Gastroesophageal sphincter (tissue), 4 donors: ENCODE measurements around the gene PDCD1. TPM values are rescaled to one million over a fixed set of nuclear protein-coding genes. Genes with fewer than 3 reads are reported as not detected.
A peak's percentile ranks its signal among the peaks of the same experiment; 100 is the strongest.
"Not testable (repeated sequence)": the region's sequence is repeated elsewhere in the genome, so short reads cannot be mapped to it uniquely, and the experiment has no call there.

Experiments used
- ATAC-seq: fragments of 150-250 bp; one replicate; pipeline ENCODE4 v1.9.1; 2016; ENCODE audit warnings: mild to moderate bottlenecking, moderate library complexity
- H3K27ac ChIP-seq, 4 donors: fragments of 200-600 bp; sonication (generic) in 3 of 4; 1 replicate in 3 of 4; 2 replicates in 1 of 4; pipeline ENCODE4 v1.5.1; 2016 to 2019
- H3K27me3 ChIP-seq: fragments of 200-600 bp; sonication (generic); one replicate; pipeline ENCODE4 v1.5.1; 2019
- H3K36me3 ChIP-seq, 2 donors: fragments of 200-600 bp; sonication (generic); one replicate each; pipeline ENCODE4 v1.5.1; 2019; ENCODE audit warnings: control low read depth in 1 of 2
- H3K4me1 ChIP-seq, 3 donors: fragments of 200-600 bp; sonication (generic); 1 replicate in 2 of 3; 2 replicates in 1 of 3; pipeline ENCODE4 v1.5.1; 2016 to 2019; ENCODE audit warnings: control low read depth in 2 of 3
- H3K4me3 ChIP-seq, 2 donors: fragments of 200-600 bp; sonication (generic); one replicate each; pipeline ENCODE4 v1.5.1; 2019; ENCODE audit warnings: mild to moderate bottlenecking in 1 of 2, moderate library complexity in 1 of 2
- H3K9me3 ChIP-seq, 3 donors: fragments of 200-600 bp; sonication (generic); one replicate each; pipeline ENCODE4 v1.5.1; 2017 to 2019; ENCODE audit warnings: control low read depth in 2 of 3
- EP300 ChIP-seq: sonication (generic); formaldehyde crosslinking; IDR thresholded peaks from one replicate; pipeline ENCODE4 v1.6.1; 2017; ENCODE audit warnings: antibody characterized with exemption, mild to moderate bottlenecking
- POLR2A ChIP-seq, 2 donors: fragments of 450-650 bp; IDR thresholded peaks; one replicate each; pipeline ENCODE4 v1.6.1; 2017; ENCODE audit warnings: antibody characterized with exemption in 2 of 2, mild to moderate bottlenecking in 2 of 2, moderate library complexity in 1 of 2
- POLR2AphosphoS5 ChIP-seq: sonication (generic); formaldehyde crosslinking; IDR thresholded peaks from one replicate; pipeline ENCODE4 v1.6.1; 2017; ENCODE audit warnings: antibody characterized with exemption
- WGBS, 2 donors: methylation state at CpG; one replicate each; pipeline ENCODE4 v1.1.5; 2018; ENCODE audit warnings: low coverage in 1 of 2; 5-methylcytosine and 5-hydroxymethylcytosine counted together
- total RNA-seq, 4 donors: library from RNA; depleted of rRNA; stranded (reverse); fragments of >200 nt; gene quantifications; one replicate each; pipeline ENCODE4 v1.1.0, GENCODE V29; 2016
- TF ChIP-seq, protein P1 (sequence below), 4 experiments: fragments of 200-600 bp in 2 of 4; fragments of 450-650 bp in 2 of 4; sonication (generic) in 1 of 4; IDR thresholded peaks; one replicate each; pipeline ENCODE4 v1.5.1; 2017 to 2019; ENCODE audit warnings: antibody characterized with exemption in 4 of 4, mild to moderate bottlenecking in 2 of 4, moderate library complexity in 2 of 4

Gene PDCD1
- total RNA-seq, 4 donors from 2014 or later = 0.19 to 0.54 TPM; not detected in 2

GRCh38 chr2:241808721-241809382, 49.8 kb downstream of the PDCD1 start, which contains the start of gene NEU4:
TSS of gene NEU4 (plus strand) at chr2:241809193. CDS start at chr2:241814485, 5,292 bp downstream.
- H3K4me1 ChIP-seq = peaks cover 0 to 12% (median 7%) of the 10 kb centered on the region in 3 donors
- no peak within 1 kb of the TSS for H3K4me3 ChIP-seq
- WGBS, 2 donors = 73 to 88% methylated on average over 4 to 9 of the region's 31 CpGs
- ATAC-seq = no peak
- H3K27ac ChIP-seq = no peak within 1 kb of the TSS
- no peaks in the 10 kb centered on the region for H3K9me3 ChIP-seq
- no peaks in the 10 kb centered on the region for H3K36me3 ChIP-seq
- TF ChIP-seq POLR2A (IDR thresholded peaks at IDR 0.05) (no peak), EP300 (no peak), POLR2AphosphoS5 (no peak)
- TF ChIP-seq, protein P1, sequence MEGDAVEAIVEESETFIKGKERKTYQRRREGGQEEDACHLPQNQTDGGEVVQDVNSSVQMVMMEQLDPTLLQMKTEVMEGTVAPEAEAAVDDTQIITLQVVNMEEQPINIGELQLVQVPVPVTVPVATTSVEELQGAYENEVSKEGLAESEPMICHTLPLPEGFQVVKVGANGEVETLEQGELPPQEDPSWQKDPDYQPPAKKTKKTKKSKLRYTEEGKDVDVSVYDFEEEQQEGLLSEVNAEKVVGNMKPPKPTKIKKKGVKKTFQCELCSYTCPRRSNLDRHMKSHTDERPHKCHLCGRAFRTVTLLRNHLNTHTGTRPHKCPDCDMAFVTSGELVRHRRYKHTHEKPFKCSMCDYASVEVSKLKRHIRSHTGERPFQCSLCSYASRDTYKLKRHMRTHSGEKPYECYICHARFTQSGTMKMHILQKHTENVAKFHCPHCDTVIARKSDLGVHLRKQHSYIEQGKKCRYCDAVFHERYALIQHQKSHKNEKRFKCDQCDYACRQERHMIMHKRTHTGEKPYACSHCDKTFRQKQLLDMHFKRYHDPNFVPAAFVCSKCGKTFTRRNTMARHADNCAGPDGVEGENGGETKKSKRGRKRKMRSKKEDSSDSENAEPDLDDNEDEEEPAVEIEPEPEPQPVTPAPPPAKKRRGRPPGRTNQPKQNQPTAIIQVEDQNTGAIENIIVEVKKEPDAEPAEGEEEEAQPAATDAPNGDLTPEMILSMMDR (IDR thresholded peaks at IDR 0.05) = no peak
- H3K27me3 ChIP-seq = peaks cover 32% of the 10 kb centered on the region

- Histone ChIP-seq H3K27me3 (peaks cover 32% of the 10 kb centered on the region), H3K4me1 (peaks cover 0 to 18% (median 12%) of the 10 kb centered on the region in 3 donors), H3K9me3 (no peaks in the 10 kb centered on the region), H3K27ac (no peak overlapping the region), H3K36me3 (no peaks in the 10 kb centered on the region), H3K4me3 (no peak overlapping the region)
- WGBS, 2 donors = 75 to 84% methylated on average over 6 to 15 of the region's 17 CpGs
- no peak for ATAC-seq
- no peak for TF ChIP-seq POLR2A (IDR thresholded peaks at IDR 0.05)
- no peak for TF ChIP-seq POLR2AphosphoS5
- TF ChIP-seq, protein P1 (IDR thresholded peaks at IDR 0.05) = no peak
- TF ChIP-seq EP300 = no peak
Measured at GRCh38 chr2:241808051-241808720, 50.5 kb downstream of the PDCD1 start.

DNA sequence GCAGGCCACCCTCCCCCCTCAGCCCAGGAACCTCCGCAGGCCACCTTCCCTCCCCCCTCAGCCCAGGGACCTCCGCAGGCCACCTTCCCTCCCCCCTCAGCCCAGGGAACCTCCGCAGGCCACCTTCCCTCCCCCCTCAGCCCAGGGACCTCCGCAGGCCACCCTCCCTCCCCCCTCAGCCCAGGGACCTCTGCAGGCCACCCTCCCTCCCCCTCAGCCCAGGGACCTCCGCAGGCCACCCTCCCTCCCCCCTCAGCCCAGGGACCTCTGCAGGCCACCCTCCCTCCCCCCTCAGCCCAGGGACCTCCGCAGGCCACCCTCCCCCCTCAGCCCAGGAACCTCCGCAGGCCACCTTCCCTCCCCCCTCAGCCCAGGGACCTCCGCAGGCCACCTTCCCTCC, 52.5 kb downstream of the PDCD1 start:
- ATAC-seq, H3K27ac ChIP-seq, H3K9me3 ChIP-seq, H3K4me3 ChIP-seq, H3K36me3 ChIP-seq: not testable (repeated sequence)
- no CpG with 5 or more reads among the region's 8 CpGs for WGBS, 2 donors
- Histone ChIP-seq H3K27me3 (peaks cover 40% of the 10 kb centered on the region), H3K4me1 (peaks cover 0 to 23% (median 13%) of the 10 kb centered on the region in 3 donors)

DNA sequence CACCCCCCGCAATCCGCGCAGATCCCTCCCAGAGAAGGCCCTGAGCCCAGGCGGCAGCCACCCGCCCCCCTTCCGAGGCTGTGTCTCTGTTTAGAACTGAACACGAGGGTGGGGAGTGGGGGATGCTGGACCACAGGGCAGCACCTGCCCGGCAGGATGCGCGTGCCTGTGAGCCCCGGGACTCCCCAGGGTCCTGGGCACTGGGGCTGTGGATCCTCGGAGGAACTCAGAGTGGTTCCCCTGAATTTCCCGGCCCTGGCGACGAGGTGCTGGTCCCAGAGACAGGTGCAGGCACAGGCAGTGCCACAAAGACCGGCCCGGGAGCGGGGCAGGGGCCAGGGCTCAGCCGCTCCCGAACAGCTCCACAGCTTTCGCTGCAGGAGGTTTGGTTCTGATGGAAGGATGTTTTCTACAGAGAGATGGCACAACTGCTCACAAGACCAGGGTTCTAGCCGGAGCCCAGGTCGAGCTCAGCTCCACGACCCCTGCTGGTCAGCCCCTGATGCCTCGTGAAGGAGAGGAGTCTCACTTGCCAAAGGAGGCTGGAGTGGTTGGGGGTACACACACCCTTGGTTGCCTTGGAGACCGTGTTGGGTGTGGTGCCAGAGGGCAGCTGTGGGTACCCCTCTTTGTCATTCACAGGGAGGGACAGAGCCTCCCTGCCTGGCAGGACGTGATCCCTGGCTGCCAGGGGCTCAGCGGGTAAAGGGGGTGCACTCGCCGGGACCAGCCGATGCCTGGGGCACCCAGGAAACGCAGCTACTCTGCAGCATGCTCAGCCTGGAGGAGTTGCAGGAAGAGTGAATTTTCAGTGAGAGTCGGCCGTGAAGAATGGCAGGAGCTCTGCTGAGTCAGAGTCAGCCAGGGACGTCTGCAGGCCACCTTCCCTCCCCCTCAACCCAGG, 54.1 kb downstream of the PDCD1 start:
- H3K27me3 ChIP-seq = peaks cover 52% of the 10 kb centered on the region
- H3K27ac ChIP-seq = peak overlapping the region in 1 of 4 donors; percentile 13
- WGBS, 2 donors = no CpG with 5 or more reads among the region's 35 CpGs
- peaks cover 0 to 23% (median 13%) of the 10 kb centered on the region in 3 donors for H3K4me1 ChIP-seq
- H3K36me3 ChIP-seq = no peaks in the 10 kb centered on the region
- peak overlapping the region in 1 of 2 donors; percentile 52 for H3K4me3 ChIP-seq
- TF ChIP-seq POLR2A (IDR thresholded peaks at IDR 0.05) (no peak), EP300 (no peak), POLR2AphosphoS5 (no peak)
- TF ChIP-seq, protein P1 (IDR thresholded peaks at IDR 0.05) = no peak
- no peaks in the 10 kb centered on the region for H3K9me3 ChIP-seq
- ATAC-seq = no peak
